ENCODE results near the gene TDRD12. TPM values are rescaled to one million over a fixed set of nuclear protein-coding genes. Genes with fewer than 3 reads are reported as not detected.

TDRD12 gene
- total RNA-seq, 1 experiment from 2014 or later, result 0.64 TPM

DNA sequence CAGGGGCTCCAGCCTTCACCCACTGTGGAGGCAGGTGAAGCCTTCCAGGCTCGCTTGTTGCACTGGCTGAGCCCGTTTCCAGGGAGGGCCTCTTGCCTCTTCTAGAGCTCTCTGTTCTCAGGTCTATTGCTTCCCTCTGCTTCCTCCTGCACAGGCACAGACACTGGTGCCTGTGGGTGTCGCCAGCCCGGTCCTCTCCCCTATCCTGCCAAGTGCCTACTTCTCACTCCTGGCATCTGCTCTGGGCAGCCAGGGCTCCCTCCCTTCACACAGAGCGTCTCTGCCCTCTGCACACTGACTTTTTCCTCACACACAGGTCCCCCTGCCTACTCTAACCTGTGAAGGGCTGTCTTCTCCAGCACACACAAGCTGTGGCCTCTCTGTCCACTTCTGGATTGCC, 89.7 kb downstream of the TDRD12 start:
- Histone ChIP-seq H3K9me3 (ENCODE audit: low read depth, low read length, poor library complexity, severe bottlenecking) (no peaks in the 10 kb centered on the region), H3K27ac (ENCODE audit: low read depth, low read length, poor library complexity, severe bottlenecking) (no peak overlapping the region), H3K4me1 (ENCODE audit: insufficient read depth, low read length, poor library complexity, severe bottlenecking) (no peaks in the 10 kb centered on the region), H3K4me3 (ENCODE audit: low read depth, low read length, poor library complexity, severe bottlenecking) (no peak overlapping the region), H3K27me3 (replicated peaks; ENCODE audit: insufficient read depth, low read depth, low read length, poor library complexity) (no peaks in the 10 kb centered on the region), H3K36me3 (ENCODE audit: insufficient read depth, low read length, poor library complexity, severe bottlenecking) (no peaks in the 10 kb centered on the region)
- TF ChIP-seq, protein P1, sequence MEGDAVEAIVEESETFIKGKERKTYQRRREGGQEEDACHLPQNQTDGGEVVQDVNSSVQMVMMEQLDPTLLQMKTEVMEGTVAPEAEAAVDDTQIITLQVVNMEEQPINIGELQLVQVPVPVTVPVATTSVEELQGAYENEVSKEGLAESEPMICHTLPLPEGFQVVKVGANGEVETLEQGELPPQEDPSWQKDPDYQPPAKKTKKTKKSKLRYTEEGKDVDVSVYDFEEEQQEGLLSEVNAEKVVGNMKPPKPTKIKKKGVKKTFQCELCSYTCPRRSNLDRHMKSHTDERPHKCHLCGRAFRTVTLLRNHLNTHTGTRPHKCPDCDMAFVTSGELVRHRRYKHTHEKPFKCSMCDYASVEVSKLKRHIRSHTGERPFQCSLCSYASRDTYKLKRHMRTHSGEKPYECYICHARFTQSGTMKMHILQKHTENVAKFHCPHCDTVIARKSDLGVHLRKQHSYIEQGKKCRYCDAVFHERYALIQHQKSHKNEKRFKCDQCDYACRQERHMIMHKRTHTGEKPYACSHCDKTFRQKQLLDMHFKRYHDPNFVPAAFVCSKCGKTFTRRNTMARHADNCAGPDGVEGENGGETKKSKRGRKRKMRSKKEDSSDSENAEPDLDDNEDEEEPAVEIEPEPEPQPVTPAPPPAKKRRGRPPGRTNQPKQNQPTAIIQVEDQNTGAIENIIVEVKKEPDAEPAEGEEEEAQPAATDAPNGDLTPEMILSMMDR (conservative IDR thresholded peaks at IDR 0.05; ENCODE audit: low read depth, low read length), result no peak
- TF ChIP-seq EZH2 (IDR thresholded peaks at IDR 0.05; ENCODE audit: borderline replicate concordance, low read depth, low read length, poor library complexity, severe bottlenecking), result no peak
- CTCF ChIA-PET, result no interaction called here
- POLR2A ChIA-PET (ENCODE audit: low non-redundant PET), result no interaction called here
- intact Hi-C loops (cut with micrococcal nuclease; ENCODE audit: unreplicated experiment), result no loop called here
- no peak for DNase-seq (ENCODE audit: low spot score)
- no TSS peak for BruUV-seq (replicated peaks)

DNA sequence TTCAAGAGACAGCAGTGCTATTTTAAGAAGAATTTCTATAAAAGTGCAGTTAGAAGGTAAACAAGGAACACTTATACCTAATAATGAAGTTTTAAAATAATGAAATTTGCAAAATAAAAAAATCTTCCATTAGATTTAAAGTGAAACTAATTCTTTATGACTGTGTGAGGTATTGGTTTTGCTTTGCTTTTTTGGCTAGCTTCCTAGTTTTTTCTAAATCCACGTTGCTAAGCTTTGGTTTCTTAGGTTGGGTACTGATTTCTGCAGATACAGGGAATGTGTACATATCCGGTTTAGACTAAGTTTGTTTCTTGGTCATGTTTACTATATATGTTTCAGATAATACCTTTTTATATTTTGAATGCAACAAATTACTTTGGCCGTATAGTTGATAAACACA, 90.2 kb downstream of the TDRD12 start:
- intact Hi-C loops (cut with micrococcal nuclease; ENCODE audit: unreplicated experiment), result no loop called here
- BruUV-seq (replicated peaks), result no TSS peak
- TF ChIP-seq EZH2 (IDR thresholded peaks at IDR 0.05; ENCODE audit: borderline replicate concordance, low read depth, low read length, poor library complexity, severe bottlenecking), result no peak
- TF ChIP-seq, protein P1 (conservative IDR thresholded peaks at IDR 0.05; ENCODE audit: low read depth, low read length), result no peak

DNA sequence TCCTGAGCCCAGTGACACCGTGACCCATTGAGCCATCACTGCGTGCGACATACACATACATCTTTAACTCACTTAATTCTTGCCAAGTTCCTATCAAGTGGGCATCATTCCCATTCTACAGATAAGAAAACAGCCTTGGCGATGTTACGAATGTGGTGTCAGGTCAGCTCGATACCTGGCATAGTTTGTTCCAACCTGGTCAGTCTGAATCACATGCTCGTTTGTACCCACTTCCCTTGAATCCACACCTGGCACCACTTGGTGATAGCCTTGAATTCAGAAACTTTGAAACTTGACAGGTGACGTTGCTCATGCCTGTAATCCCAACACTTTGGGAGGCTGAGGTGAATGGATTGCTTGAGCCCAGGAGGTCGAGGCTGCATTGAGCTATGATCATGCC, 90.9 kb downstream of the TDRD12 start:
- no peaks in the 10 kb centered on the region for H3K36me3 ChIP-seq (ENCODE audit: insufficient read depth, low read length, poor library complexity, severe bottlenecking)
- DNase-seq (ENCODE audit: low spot score), result no peak
- no peak overlapping the region for H3K4me3 ChIP-seq (ENCODE audit: low read depth, low read length, poor library complexity, severe bottlenecking)
- TF ChIP-seq, protein P1 (conservative IDR thresholded peaks at IDR 0.05; ENCODE audit: low read depth, low read length), result no peak
- no peak for TF ChIP-seq EZH2 (IDR thresholded peaks at IDR 0.05; ENCODE audit: borderline replicate concordance, low read depth, low read length, poor library complexity, severe bottlenecking)
- no peaks in the 10 kb centered on the region for H3K4me1 ChIP-seq (ENCODE audit: insufficient read depth, low read length, poor library complexity, severe bottlenecking)
- H3K9me3 ChIP-seq (ENCODE audit: low read depth, low read length, poor library complexity, severe bottlenecking), result no peaks in the 10 kb centered on the region
- no peaks in the 10 kb centered on the region for H3K27me3 ChIP-seq (replicated peaks; ENCODE audit: insufficient read depth, low read depth, low read length, poor library complexity)
- no TSS peak for BruUV-seq (replicated peaks)
- CTCF ChIA-PET, result no interaction called here
- POLR2A ChIA-PET (ENCODE audit: low non-redundant PET), result no interaction called here
- intact Hi-C loops (cut with micrococcal nuclease; ENCODE audit: unreplicated experiment), result no loop called here
- no peak overlapping the region for H3K27ac ChIP-seq (ENCODE audit: low read depth, low read length, poor library complexity, severe bottlenecking)

More for the DNA sequence above, 90.2 kb downstream of the TDRD12 start:
- ChIA-PET CTCF (no interaction called here), POLR2A (ENCODE audit: low non-redundant PET) (no interaction called here)
- H3K4me3 ChIP-seq (ENCODE audit: low read depth, low read length, poor library complexity, severe bottlenecking), result no peak overlapping the region
- no peak overlapping the region for H3K27ac ChIP-seq (ENCODE audit: low read depth, low read length, poor library complexity, severe bottlenecking)
- no peaks in the 10 kb centered on the region for H3K27me3 ChIP-seq (replicated peaks; ENCODE audit: insufficient read depth, low read depth, low read length, poor library complexity)
- no peaks in the 10 kb centered on the region for H3K36me3 ChIP-seq (ENCODE audit: insufficient read depth, low read length, poor library complexity, severe bottlenecking)
- DNase-seq (ENCODE audit: low spot score), result no peak
- H3K4me1 ChIP-seq (ENCODE audit: insufficient read depth, low read length, poor library complexity, severe bottlenecking), result no peaks in the 10 kb centered on the region
- H3K9me3 ChIP-seq (ENCODE audit: low read depth, low read length, poor library complexity, severe bottlenecking), result no peaks in the 10 kb centered on the region

All from A673 (cell line).